GM12864 (cell line): Measurements from ENCODE around the gene DCUN1D5.

Experiments used
- DNase-seq: peaks from one replicate; pipeline ENCODE4 v3.0.0-alpha.2; 2011; ENCODE audit warnings: low read depth
- H3K4me3 ChIP-seq: 2 replicates; pipeline ENCODE4 v1.5.1; 2011; ENCODE audit warnings: mild to moderate bottlenecking, low read depth, low read length, control low read depth
- CTCF ChIP-seq: IDR thresholded peaks from 2 replicates; pipeline ENCODE4 v1.5.1; 2011; ENCODE audit warnings: low read depth, mild to moderate bottlenecking, moderate library complexity, low read length, control low read depth, inconsistent platforms; ENCODE audit errors: missing control alignments

Gene DCUN1D5

GRCh38 chr11:103108933-103109817 is 17.2 kb upstream of the DCUN1D5 start, which contains the start of gene DYNC2H1:
Gene DYNC2H1 (plus strand): TSS chr11:103109426. CDS start chr11:103109575, 149 bp downstream.
- TF ChIP-seq CTCF, result peak; percentile 61
- peak within 1 kb of the TSS; percentile 35 for H3K4me3 ChIP-seq
- peak; percentile 50 for DNase-seq

DNA sequence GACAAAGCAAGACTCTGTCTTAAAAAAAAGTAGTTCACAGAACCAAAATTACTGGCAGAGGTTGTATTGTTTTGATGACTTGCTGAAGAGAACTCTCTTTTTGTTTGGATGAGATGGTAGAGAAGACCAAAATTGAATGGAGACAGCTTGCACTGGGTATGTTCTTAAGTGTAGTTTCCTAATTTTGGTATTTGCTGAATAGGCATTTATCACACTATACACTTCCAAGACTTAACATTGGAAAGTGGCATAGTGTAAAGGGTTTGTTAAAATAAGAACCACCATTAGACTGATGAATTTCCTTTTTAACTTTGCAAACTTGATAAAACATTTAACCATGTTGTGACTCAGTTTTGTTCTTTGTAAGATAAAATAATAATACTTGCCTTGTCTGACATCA is 5.3 kb upstream of the DCUN1D5 start:
- TF ChIP-seq CTCF, result no peak
- no peak for DNase-seq
- H3K4me3 ChIP-seq, result no peak overlapping the region

GRCh38 chr11:103091064-103091800 is 728 bp downstream of the DCUN1D5 start:
- TF ChIP-seq CTCF, result no peak
- peak overlapping the region; percentile 88 for H3K4me3 ChIP-seq
- DNase-seq, result peak; percentile 24

GRCh38 chr11:103086461-103086860 is 5.5 kb downstream of the DCUN1D5 start:
- DNase-seq, result no peak
- TF ChIP-seq CTCF, result no peak
- H3K4me3 ChIP-seq, result no peak overlapping the region

DNA sequence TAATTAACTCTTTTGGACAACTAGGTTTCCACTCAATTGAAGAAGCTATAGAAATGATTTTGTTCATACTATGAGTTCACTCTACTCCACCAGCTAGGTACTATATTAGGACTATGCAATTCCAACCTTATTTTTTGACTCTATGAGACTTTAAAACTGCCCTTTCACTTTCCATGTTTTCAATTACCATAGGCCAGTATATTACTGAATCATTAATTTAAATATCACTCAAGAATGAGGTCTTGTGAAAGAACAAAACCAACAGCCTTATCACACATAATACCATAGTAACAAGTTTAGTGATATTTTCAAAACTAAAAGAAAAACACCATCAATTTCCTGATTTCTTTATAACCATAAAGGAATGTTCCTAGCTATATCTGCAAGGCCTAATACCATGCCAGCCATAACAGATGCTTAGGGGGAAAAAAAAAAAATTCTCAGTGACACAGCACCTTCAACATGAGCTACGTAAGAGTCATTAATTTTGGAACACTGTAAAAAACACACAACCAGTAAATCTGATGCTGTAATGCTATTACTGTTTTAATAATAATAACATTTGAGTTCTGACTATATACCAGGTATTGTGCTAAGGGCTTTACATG is 6.1 kb downstream of the DCUN1D5 start:
- TF ChIP-seq CTCF, result no peak
- H3K4me3 ChIP-seq, result no peak overlapping the region
- DNase-seq, result no peak

DNA sequence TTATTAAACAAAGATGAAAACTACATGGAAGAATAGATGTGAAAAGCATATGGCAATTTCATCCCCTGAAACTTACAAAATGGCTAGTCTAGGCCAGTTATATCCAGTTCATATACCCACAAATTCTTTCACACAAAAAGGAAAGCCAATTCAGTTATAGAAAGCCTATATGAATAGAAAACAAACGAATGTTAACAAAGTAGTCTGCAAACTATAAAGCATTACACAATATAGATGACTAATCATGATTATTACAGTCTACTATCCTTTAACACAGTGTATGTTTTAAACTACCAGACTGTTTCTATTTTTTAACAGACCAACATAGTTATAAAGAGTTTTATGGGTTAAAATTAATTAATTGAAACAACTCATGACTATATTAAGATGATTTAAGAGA is 12.1 kb downstream of the DCUN1D5 start:
- no peak for DNase-seq
- no peak for TF ChIP-seq CTCF
- no peak overlapping the region for H3K4me3 ChIP-seq
